Measurements from ENCODE around the gene RCVRN. TPM values are rescaled to one million over a fixed set of nuclear protein-coding genes. Genes with fewer than 3 reads are reported as not detected.
A peak's percentile ranks its signal among the peaks of the same experiment; 100 is the strongest.

RCVRN gene
- total RNA-seq, 4 donors from 2014 or later: 0.42 to 1.9 (median 0.69) TPM

DNA sequence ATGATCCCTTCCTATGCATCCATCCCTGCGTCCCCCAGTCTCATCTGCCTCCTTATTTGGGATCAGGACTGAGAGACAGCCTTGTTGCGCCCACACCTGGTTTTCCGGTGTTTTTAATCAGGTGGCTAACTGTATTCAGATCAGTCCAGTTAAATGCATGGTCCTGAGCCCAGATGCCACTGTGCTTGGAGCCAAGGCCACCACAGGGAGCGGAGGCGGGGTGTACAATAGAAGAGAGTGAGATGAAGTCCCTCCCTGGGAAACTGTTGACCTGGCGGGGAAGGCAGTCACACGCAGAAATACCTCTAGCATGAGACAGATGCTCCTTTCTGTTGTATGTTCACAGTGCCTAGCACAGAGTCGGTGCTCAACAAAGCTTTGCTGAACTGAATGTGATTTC, 6.3 kb downstream of the RCVRN start:
- peaks cover 4% of the 10 kb centered on the region for H3K27me3 ChIP-seq
- peaks cover 3% of the 10 kb centered on the region for H3K4me1 ChIP-seq
- DNase-seq (ENCODE audit: low spot score in 2 of 2): peak in 1 of 2 donors; percentile 19
- WGBS: 92% methylated on average over 8 of the region's 8 CpGs
- no peak overlapping the region for H3K27ac ChIP-seq
- TF ChIP-seq EP300 (IDR thresholded peaks at IDR 0.05) (no peak), POLR2A (IDR thresholded peaks at IDR 0.05) (no peak), POLR2AphosphoS5 (IDR thresholded peaks at IDR 0.05) (no peak)
- TF ChIP-seq, protein P1, sequence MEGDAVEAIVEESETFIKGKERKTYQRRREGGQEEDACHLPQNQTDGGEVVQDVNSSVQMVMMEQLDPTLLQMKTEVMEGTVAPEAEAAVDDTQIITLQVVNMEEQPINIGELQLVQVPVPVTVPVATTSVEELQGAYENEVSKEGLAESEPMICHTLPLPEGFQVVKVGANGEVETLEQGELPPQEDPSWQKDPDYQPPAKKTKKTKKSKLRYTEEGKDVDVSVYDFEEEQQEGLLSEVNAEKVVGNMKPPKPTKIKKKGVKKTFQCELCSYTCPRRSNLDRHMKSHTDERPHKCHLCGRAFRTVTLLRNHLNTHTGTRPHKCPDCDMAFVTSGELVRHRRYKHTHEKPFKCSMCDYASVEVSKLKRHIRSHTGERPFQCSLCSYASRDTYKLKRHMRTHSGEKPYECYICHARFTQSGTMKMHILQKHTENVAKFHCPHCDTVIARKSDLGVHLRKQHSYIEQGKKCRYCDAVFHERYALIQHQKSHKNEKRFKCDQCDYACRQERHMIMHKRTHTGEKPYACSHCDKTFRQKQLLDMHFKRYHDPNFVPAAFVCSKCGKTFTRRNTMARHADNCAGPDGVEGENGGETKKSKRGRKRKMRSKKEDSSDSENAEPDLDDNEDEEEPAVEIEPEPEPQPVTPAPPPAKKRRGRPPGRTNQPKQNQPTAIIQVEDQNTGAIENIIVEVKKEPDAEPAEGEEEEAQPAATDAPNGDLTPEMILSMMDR (IDR thresholded peaks at IDR 0.05): no peak
- no peak overlapping the region for H3K4me3 ChIP-seq
- H3K9me3 ChIP-seq: no peaks in the 10 kb centered on the region
- no peaks in the 10 kb centered on the region for H3K36me3 ChIP-seq

GRCh38 chr17:9897372-9897968, 7.6 kb downstream of the RCVRN start:
- no peak overlapping the region for H3K27ac ChIP-seq
- H3K9me3 ChIP-seq: no peaks in the 10 kb centered on the region
- peaks cover 4% of the 10 kb centered on the region for H3K27me3 ChIP-seq
- DNase-seq (ENCODE audit: low spot score in 2 of 2): no peak
- TF ChIP-seq POLR2A (IDR thresholded peaks at IDR 0.05) (no peak), EP300 (IDR thresholded peaks at IDR 0.05) (no peak), POLR2AphosphoS5 (IDR thresholded peaks at IDR 0.05) (no peak)
- TF ChIP-seq, protein P1 (IDR thresholded peaks at IDR 0.05): no peak
- H3K36me3 ChIP-seq: no peaks in the 10 kb centered on the region
- no peak overlapping the region for H3K4me3 ChIP-seq
- peaks cover 3% of the 10 kb centered on the region for H3K4me1 ChIP-seq
- WGBS: 84% methylated on average over 13 of the region's 13 CpGs

DNA sequence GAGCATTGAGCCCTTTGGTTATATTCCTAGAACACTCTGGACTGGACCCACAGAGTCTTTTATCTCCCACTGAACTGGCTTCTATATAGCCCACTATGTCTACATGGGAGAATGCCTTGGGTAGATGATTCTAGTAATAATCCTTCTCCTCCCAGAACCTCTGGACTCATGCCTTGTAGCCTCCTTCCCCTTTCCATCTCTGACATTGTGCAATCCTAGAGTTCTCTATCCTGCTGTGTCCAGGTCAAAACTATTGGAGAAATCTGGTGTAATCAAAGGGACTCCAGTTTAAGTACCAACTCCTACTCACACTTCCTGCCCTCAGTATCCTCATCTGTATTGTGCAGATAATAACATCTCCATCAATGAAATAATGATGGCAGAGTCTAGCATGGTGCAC, 9.1 kb downstream of the RCVRN start:
- H3K9me3 ChIP-seq: no peaks in the 10 kb centered on the region
- H3K4me1 ChIP-seq: peaks cover 3% of the 10 kb centered on the region
- H3K27me3 ChIP-seq: peaks cover 4% of the 10 kb centered on the region
- H3K4me3 ChIP-seq: no peak overlapping the region
- no peak overlapping the region for H3K27ac ChIP-seq
- DNase-seq (ENCODE audit: low spot score in 2 of 2): no peak
- TF ChIP-seq POLR2A (IDR thresholded peaks at IDR 0.05) (no peak), EP300 (IDR thresholded peaks at IDR 0.05) (no peak), POLR2AphosphoS5 (IDR thresholded peaks at IDR 0.05) (no peak)
- TF ChIP-seq, protein P1 (IDR thresholded peaks at IDR 0.05): no peak
- H3K36me3 ChIP-seq: no peaks in the 10 kb centered on the region

DNA sequence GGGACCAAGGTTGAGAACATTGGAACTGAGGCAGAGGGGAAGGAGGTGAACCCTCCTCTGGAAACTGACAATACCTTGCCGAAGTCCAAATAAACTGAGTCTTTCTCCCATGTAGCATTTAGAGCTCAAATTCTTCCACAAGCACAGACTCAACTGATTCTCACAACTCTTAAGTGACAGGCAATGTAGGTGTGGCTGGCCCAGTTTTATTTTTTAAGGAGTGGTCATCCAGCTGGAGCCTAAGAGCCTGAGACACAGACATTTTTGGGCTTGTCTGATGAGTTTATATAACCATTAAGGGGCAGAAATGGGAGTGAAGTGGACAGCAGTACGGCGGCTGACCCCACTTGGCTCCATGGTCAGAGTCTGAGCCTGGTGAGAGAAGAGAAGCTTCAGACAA, 10.8 kb downstream of the RCVRN start:
- H3K4me3 ChIP-seq: no peak overlapping the region
- peaks cover 4% of the 10 kb centered on the region for H3K27me3 ChIP-seq
- no peaks in the 10 kb centered on the region for H3K9me3 ChIP-seq
- no peak for TF ChIP-seq POLR2AphosphoS5 (IDR thresholded peaks at IDR 0.05)
- TF ChIP-seq, protein P1 (IDR thresholded peaks at IDR 0.05): no peak
- TF ChIP-seq POLR2A (IDR thresholded peaks at IDR 0.05): no peak
- TF ChIP-seq EP300 (IDR thresholded peaks at IDR 0.05): no peak
- H3K4me1 ChIP-seq: no peaks in the 10 kb centered on the region
- 93% methylated on average over 3 of the region's 3 CpGs for WGBS
- no peak for DNase-seq (ENCODE audit: low spot score in 2 of 2)
- H3K36me3 ChIP-seq: no peaks in the 10 kb centered on the region
- H3K27ac ChIP-seq: no peak overlapping the region

- Histone ChIP-seq H3K27me3 (peaks cover 4% of the 10 kb centered on the region), H3K36me3 (no peaks in the 10 kb centered on the region), H3K4me3 (no peak overlapping the region), H3K27ac (no peak overlapping the region), H3K9me3 (no peaks in the 10 kb centered on the region), H3K4me1 (no peaks in the 10 kb centered on the region)
- TF ChIP-seq POLR2A (IDR thresholded peaks at IDR 0.05) (no peak), EP300 (IDR thresholded peaks at IDR 0.05) (no peak), POLR2AphosphoS5 (IDR thresholded peaks at IDR 0.05) (no peak)
- TF ChIP-seq, protein P1 (IDR thresholded peaks at IDR 0.05): no peak
- 60% methylated on average over 3 of the region's 3 CpGs for WGBS
- DNase-seq (ENCODE audit: low spot score in 2 of 2): no peak
Measured at GRCh38 chr17:9893411-9894012, 11.6 kb downstream of the RCVRN start.
